PC-9 (cell line): ENCODE data around the gene PPP1R2. TPM values are rescaled to one million over a fixed set of nuclear protein-coding genes. Genes with fewer than 3 reads are reported as not detected.
A peak's percentile ranks its signal among the peaks of the same experiment; 100 is the strongest.

Source experiments
- BruUV-seq: library from RNA; stranded (reverse); fragments of 400-500 nt; replicated peaks from 2 replicates; lab custom pipeline; 2021; lab: Mats Ljungman, UMichigan
- CTCF ChIA-PET: fragments of 300-600 bp; sonication (Branson Sonifier 250); formaldehyde crosslinking; loops from one replicate; lab custom pipeline; 2022; ENCODE audit warnings: antibody characterized with exemption; lab: Charles Lee
- POLR2A ChIA-PET: fragments of 300-600 bp; sonication (Branson Sonifier 250); formaldehyde crosslinking; loops from one replicate; lab custom pipeline; 2022; ENCODE audit warnings: antibody characterized with exemption; ENCODE audit not compliant: unreplicated experiment; lab: Charles Lee
- DNase-seq, 2 experiments: peaks; one replicate each; pipeline versions ENCODE4 v3.0.0 to v3.0.0-alpha.2; 2015 to 2022; ENCODE audit warnings: mixed read lengths in 1 of 2
- H2AFZ ChIP-seq: fragments of 200-600 bp; sonication (generic); 2 replicates; pipeline ENCODE4 v1.8.1; 2017; ENCODE audit warnings: antibody characterized with exemption
- H3F3A ChIP-seq: fragments of 200-600 bp; sonication (generic); 2 replicates; pipeline ENCODE4 v1.8.1; 2017; ENCODE audit warnings: antibody characterized with exemption, mild to moderate bottlenecking, low read depth; ENCODE audit not compliant: insufficient read depth
- H3K27ac ChIP-seq: fragments of 200-600 bp; sonication (generic); 2 replicates; pipeline ENCODE4 v1.6.1; 2016; ENCODE audit warnings: mixed run types
- H3K27me3 ChIP-seq: fragments of 200-600 bp; sonication (generic); 2 replicates; pipeline ENCODE4 v1.6.1; 2016; ENCODE audit warnings: low read depth, mixed run types; ENCODE audit not compliant: insufficient read depth
- H3K36me3 ChIP-seq: fragments of 200-600 bp; sonication (generic); 2 replicates; pipeline ENCODE4 v1.6.1; 2016; ENCODE audit warnings: low read depth, mixed run types
- H3K4me1 ChIP-seq: fragments of 200-600 bp; sonication (generic); replicated peaks from 2 replicates; pipeline ENCODE4 v1.6.1; 2016; ENCODE audit warnings: mixed run types; ENCODE audit not compliant: insufficient read depth
- H3K4me2 ChIP-seq: fragments of 200-600 bp; sonication (generic); 2 replicates; pipeline ENCODE4 v1.6.1; 2017; ENCODE audit warnings: mixed run types
- H3K4me3 ChIP-seq: fragments of 200-600 bp; sonication (generic); 2 replicates; pipeline ENCODE4 v1.6.1; 2016; ENCODE audit warnings: mixed run types
- H3K79me2 ChIP-seq: fragments of 200-600 bp; sonication (generic); 2 replicates; pipeline ENCODE4 v1.6.1; 2017; ENCODE audit warnings: low read depth, mixed run types
- H3K9me2 ChIP-seq: fragments of 200-600 bp; sonication (generic); 2 replicates; pipeline ENCODE4 v1.8.1; 2017; ENCODE audit warnings: mild to moderate bottlenecking; ENCODE audit not compliant: insufficient read depth
- H3K9me3 ChIP-seq: fragments of 200-600 bp; sonication (generic); 2 replicates; pipeline ENCODE4 v1.8.1; 2016; ENCODE audit warnings: low read depth; ENCODE audit not compliant: insufficient read depth
- H4K20me1 ChIP-seq: fragments of 200-600 bp; sonication (generic); 2 replicates; pipeline ENCODE4 v1.8.1; 2017; ENCODE audit not compliant: insufficient read depth
- CTCF ChIP-seq: fragments of 200-600 bp; sonication (generic); conservative IDR thresholded peaks from 2 replicates; pipeline ENCODE4 v1.6.1; 2017; ENCODE audit warnings: mixed run types, antibody characterized with exemption, mild to moderate bottlenecking, moderate library complexity
- EZH2 ChIP-seq: fragments of 200-600 bp; sonication (generic); IDR thresholded peaks from 2 replicates; pipeline ENCODE4 v1.8.0; 2017; ENCODE audit warnings: antibody characterized with exemption, low read depth
- intact Hi-C: fragments of 100-400 bp; cut with micrococcal nuclease; formaldehyde crosslinking; loops from one replicate; pipeline ENCODE4 v1.10.0; 2022; ENCODE audit not compliant: unreplicated experiment
- total RNA-seq: library from RNA; stranded (reverse); gene quantifications from 2 replicates; pipeline ENCODE4 v1.2.3, GENCODE V29; 2021

PPP1R2 gene
- total RNA-seq, 1 experiment from 2014 or later = 49.1 TPM

GRCh38 chr3:195579281-195579680 lies 36.2 kb upstream of the PPP1R2 start:
- Histone ChIP-seq H3K27me3 (no peaks in the 10 kb centered on the region), H3K9me2 (no peaks in the 10 kb centered on the region), H3K9me3 (no peaks in the 10 kb centered on the region), H3K4me3 (no peak overlapping the region), H3K36me3 (no peaks in the 10 kb centered on the region), H4K20me1 (no peaks in the 10 kb centered on the region), H3F3A (no peaks in the 10 kb centered on the region; the same call in 1 of the 2 replicates), H3K27ac (no peak overlapping the region), H3K4me2 (no peak overlapping the region), H2AFZ (no peak overlapping the region), H3K79me2 (no peaks in the 10 kb centered on the region), H3K4me1 (peaks cover 16% of the 10 kb centered on the region; the same call in 1 of the 2 replicates)
- no peak for TF ChIP-seq CTCF
- TF ChIP-seq EZH2 = no peak
- intact Hi-C loops = no loop called here
- ChIA-PET CTCF (no interaction called here), POLR2A (no interaction called here)
- DNase-seq = peak in 1 of 2 experiments; percentile 3
- no TSS peak for BruUV-seq

- intact Hi-C loops = no loop called here
- Histone ChIP-seq H3K27ac (no peak overlapping the region), H3K36me3 (no peaks in the 10 kb centered on the region), H3K4me1 (peaks cover 9% of the 10 kb centered on the region; the same call in 1 of the 2 replicates), H2AFZ (no peak overlapping the region), H3K4me2 (no peak overlapping the region), H3K9me2 (no peaks in the 10 kb centered on the region), H3F3A (no peaks in the 10 kb centered on the region; the same call in 1 of the 2 replicates), H4K20me1 (no peaks in the 10 kb centered on the region), H3K9me3 (no peaks in the 10 kb centered on the region), H3K79me2 (no peaks in the 10 kb centered on the region), H3K4me3 (no peak overlapping the region), H3K27me3 (no peaks in the 10 kb centered on the region)
- no TSS peak for BruUV-seq
- ChIA-PET POLR2A (interaction anchor here (0.6 kb wide), 1 partner anchor 1092 kb away, joined by 3 read pairs; the partner anchor contains the start of gene ATP13A3), CTCF (no interaction called here)
- TF ChIP-seq CTCF = no peak
- TF ChIP-seq EZH2 = no peak
- peak in 1 of 2 experiments; percentile 24 for DNase-seq
Observed at GRCh38 chr3:195578565-195578964, 35.4 kb upstream of the PPP1R2 start.

DNA sequence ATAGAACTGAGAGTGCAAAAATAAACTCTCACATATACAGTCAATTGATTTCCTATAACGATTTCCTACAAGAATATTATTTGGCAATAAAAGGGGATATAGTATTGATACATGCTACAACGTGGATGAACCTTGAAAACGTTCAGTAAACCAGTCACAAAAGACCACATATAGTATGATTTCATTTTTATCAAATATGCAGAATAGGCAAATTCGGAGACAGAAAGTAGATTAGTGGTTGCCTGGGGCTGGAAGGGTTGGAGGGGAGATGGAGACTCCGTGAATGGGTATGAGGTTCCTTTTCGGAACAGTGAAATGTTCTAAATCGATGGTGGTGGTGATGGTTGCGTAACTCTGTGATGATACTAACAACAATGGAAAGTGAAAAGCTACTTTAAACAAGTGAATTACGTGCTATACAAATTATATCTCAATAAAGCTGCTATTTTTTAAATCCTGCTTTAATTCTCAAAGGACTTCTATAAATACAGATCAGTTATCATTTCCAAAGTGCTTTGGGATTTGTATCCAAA lies 34.6 kb upstream of the PPP1R2 start:
- no TSS peak for BruUV-seq
- Histone ChIP-seq H3K4me2 (no peak overlapping the region), H3K4me1 (0 out of 2 replicates have a peak, but pooled peaks cover 3% of the 10 kb centered on the region), H3K79me2 (no peaks in the 10 kb centered on the region), H2AFZ (no peak overlapping the region), H4K20me1 (no peaks in the 10 kb centered on the region), H3K27me3 (no peaks in the 10 kb centered on the region), H3K9me3 (no peaks in the 10 kb centered on the region), H3K9me2 (no peaks in the 10 kb centered on the region), H3K27ac (no peak overlapping the region), H3F3A (no peaks in the 10 kb centered on the region; the same call in 1 of the 2 replicates), H3K36me3 (no peaks in the 10 kb centered on the region), H3K4me3 (no peak overlapping the region)
- intact Hi-C loops = no loop called here
- ChIA-PET POLR2A (no interaction called here), CTCF (no interaction called here)
- DNase-seq = no peak
- no peak for TF ChIP-seq CTCF
- no peak for TF ChIP-seq EZH2
